Activated CD4-positive, alpha-beta memory T cell treated with anti-CD3 and anti-CD28 coated beads, Interleukin-2, amount 10 ng/mL, durations not matched to agents 7 days and 5 days (primary cell): ENCODE measurements around the gene SLFN5. TPM values are rescaled to one million over a fixed set of nuclear protein-coding genes. Genes with fewer than 3 reads are reported as not detected.

ENCODE experiments used
- CTCF ChIA-PET: fragments of 350-600 bp; sonication (Branson Sonifier 250); formaldehyde crosslinking; loops from one replicate; lab custom pipeline; 2021; ENCODE audit warnings: antibody characterized with exemption, inconsistent platforms; lab: Charles Lee
- POLR2A ChIA-PET: fragments of 350-600 bp; sonication (Branson Sonifier 250); formaldehyde crosslinking; loops from one replicate; lab custom pipeline; 2021; ENCODE audit warnings: antibody characterized with exemption; lab: Charles Lee
- DNase-seq: peaks from one replicate; pipeline ENCODE4 v3.0.0-alpha.2; 2020
- H3K27ac Mint-ChIP-seq: one replicate; pipeline ENCODE4 v1.8.0; 2021; ENCODE audit warnings: mild to moderate bottlenecking, mixed read lengths
- H3K27me3 Mint-ChIP-seq: one replicate; pipeline ENCODE4 v1.8.0; 2021; ENCODE audit warnings: mixed read lengths
- H3K36me3 Mint-ChIP-seq: one replicate; pipeline ENCODE4 v1.8.0; 2021; ENCODE audit warnings: low read depth, mixed read lengths
- H3K4me1 Mint-ChIP-seq: one replicate; pipeline ENCODE4 v1.8.0; 2021; ENCODE audit warnings: mixed read lengths
- H3K4me3 Mint-ChIP-seq: one replicate; pipeline ENCODE4 v1.8.0; 2021; ENCODE audit warnings: mild to moderate bottlenecking, mixed read lengths
- H3K9me3 Mint-ChIP-seq: one replicate; pipeline ENCODE4 v1.8.0; 2021; ENCODE audit warnings: mixed read lengths
- total RNA-seq, 2 experiments: library from RNA; stranded (reverse); gene quantifications; one replicate each; pipeline ENCODE4 v1.2.3, GENCODE V29; 2021

SLFN5 gene
- total RNA-seq, 2 experiments from 2014 or later: 231 to 240 TPM

DNA sequence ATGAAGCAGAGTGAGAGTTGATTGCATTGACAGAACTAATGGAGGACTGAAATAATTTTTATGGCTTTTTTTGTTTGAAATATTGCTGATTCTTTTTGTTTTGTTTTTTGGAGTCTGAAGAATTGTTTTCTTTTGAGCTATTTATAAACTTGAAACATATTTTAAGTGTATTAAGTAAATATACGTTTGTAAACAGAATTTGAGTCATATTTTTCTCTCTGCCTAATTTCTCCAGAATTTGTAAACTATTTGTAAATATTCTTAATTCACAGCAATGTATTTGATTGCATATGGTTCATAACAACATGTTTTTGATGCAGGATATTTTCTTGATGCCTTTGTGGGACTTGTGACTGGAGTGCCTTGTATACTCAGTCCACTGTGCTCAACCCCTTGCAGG, 79.9 kb downstream of the SLFN5 start:
- POLR2A ChIA-PET: no interaction called here
- Mint-ChIP-seq H3K4me1 (peaks cover 6% of the 10 kb centered on the region), H3K27me3 (peaks cover 10% of the 10 kb centered on the region), H3K27ac (no peak overlapping the region), H3K36me3 (peaks cover 68% of the 10 kb centered on the region), H3K9me3 (peaks cover 15% of the 10 kb centered on the region), H3K4me3 (no peak overlapping the region)
- DNase-seq: no peak
- CTCF ChIA-PET: no interaction called here

Other genes with a start within 250 kb of the SLFN5 start
- 10 to 100 TPM; 47.3 to 53.9 TPM for gene RFFL, start 179.4 kb upstream of the SLFN5 start, total RNA-seq
- 10 to 100 TPM; 25.6 to 25.9 TPM for gene RAD51D, start 123.2 kb upstream of the SLFN5 start, total RNA-seq
- gene FNDC8, start 121.5 kb upstream of the SLFN5 start, total RNA-seq: not detected
- 10 to 100 TPM; 13.4 to 14.0 TPM for gene NLE1, start 100.8 kb upstream of the SLFN5 start, total RNA-seq
- gene UNC45B, start 95.3 kb upstream of the SLFN5 start, total RNA-seq: under 1 TPM; 0.18 to 0.25 TPM
- not detected for gene SLC35G3, start 48.7 kb upstream of the SLFN5 start, total RNA-seq
- gene SLFN11, start 130.5 kb downstream of the SLFN5 start, total RNA-seq: 10 to 100 TPM; 67.5 to 72.6 TPM
- gene SLFN12, start 189.4 kb downstream of the SLFN5 start, total RNA-seq: 10 to 100 TPM; 22.7 to 23.1 TPM
- gene SLFN13, start 205.7 kb downstream of the SLFN5 start, total RNA-seq: 10 to 100 TPM; 82.6 to 96.7 TPM